DMS153 (cell line): ENCODE results near the gene TNFAIP1.
A peak's percentile ranks its signal among the peaks of the same experiment; 100 is the strongest.

ENCODE experiments used
- DNase-seq: peaks from one replicate; lab custom pipeline; 2025; lab: John Stamatoyannopoulos, UW

TNFAIP1 gene

GRCh38 chr17:28345419-28346198 is 10.0 kb downstream of the TNFAIP1 start:
- DNase-seq = no peak

GRCh38 chr17:28346199-28346580 is 10.6 kb downstream of the TNFAIP1 start:
- no peak for DNase-seq

- no peak for DNase-seq
These were observed 11.2 kb downstream of the TNFAIP1 start for GRCh38 chr17:28346746-28347246.

DNA sequence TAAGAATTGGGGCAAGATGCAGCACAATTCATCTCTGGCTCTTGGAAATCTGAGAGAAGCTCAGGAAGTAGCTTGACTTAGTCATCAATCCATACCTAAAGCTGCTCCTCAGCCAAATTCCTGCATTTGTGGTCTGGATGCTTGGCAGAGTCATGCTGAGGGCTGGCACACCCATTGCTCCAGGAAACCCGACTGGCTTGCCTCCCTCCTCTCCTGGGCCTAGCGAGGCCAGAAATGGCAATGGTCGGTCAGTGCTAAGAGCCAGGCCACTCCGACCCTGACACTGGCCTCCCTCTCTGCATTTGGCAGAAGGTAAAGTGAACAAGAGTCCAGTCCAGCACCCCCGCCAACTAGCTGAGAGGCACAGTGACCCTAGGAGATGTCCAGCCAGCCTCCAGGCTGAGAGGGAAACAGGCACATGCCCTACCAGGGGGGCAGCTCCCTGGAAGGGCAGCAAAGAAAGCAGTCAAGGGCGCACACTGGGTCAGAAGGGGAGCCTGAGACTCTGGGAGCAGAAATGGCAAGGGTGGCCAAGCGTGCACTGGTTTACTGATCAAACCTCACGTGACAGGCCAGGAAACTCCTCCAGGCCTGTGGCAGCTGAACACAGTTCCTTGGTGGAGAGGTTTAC is 11.8 kb downstream of the TNFAIP1 start:
- no peak for DNase-seq

DNA sequence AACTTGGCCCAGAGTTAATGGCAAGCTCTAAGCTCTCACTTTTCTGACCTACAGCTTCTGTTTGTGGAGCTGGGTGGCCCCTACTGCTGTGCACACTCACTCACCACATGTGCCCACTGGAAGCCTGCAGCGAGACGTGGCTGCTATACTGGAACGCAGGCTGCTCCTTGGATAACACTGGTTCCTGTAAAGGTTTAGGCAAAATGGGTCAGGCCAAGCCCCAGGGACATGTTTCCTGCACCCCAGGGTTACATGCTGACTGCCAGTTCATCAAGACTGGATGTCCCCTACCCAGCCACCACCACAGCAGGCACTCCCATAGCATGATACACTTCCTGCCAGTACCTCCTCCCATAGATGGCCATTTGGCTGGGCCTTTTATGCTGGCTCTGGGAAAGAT is 13.4 kb downstream of the TNFAIP1 start:
- DNase-seq = no peak

DNA sequence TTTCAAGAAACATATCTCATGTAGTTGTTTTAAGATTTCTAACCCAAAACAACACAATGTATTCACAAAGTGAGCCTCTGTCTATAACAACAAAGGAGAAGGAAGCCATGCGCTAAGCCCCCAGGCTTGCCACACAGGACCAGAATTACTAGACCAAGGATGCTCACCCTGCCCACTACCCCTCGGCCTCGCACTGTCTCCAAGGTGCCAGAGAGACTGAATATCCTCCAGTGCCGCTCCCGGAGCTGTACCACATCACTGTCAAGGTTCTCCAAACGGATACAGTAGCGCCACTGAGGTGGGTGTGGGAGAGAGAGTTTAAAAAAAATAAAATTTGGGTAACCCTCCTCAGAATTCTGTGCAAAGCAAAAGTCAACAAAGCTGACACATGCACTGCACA is 14.7 kb downstream of the TNFAIP1 start:
- no peak for DNase-seq

- peak; percentile 92 for DNase-seq
These were observed 21.7 kb downstream of the TNFAIP1 start, which contains the start of gene POLDIP2 for GRCh38 chr17:28357061-28357900. Gene POLDIP2, minus strand, starts transcription at chr17:28357527. Its CDS starts 79 bp downstream, at chr17:28357448.

- DNase-seq = no peak
These were observed 22.3 kb downstream of the TNFAIP1 start for GRCh38 chr17:28357901-28358197.

DNA sequence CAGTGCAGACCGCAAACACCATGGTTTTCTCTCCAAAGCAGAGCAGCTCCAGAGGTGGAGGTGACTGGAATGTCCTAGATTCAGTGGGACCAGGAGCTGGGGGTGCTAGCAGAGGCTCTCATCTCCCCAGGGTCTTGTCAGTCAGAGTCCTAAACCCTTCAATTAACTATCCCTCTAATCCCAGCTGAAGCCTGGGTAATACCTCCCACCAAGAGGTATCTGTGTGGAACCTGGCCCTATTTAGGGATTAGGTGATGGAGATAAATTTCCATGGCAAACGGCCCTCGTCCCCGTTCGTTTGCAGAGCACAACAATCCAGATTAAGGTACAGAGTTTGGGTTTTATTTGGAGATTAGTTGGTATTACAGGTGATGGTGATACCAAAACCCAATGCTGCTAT is 27.6 kb downstream of the TNFAIP1 start:
- DNase-seq = no peak

GRCh38 chr17:28363776-28364650 is 28.5 kb downstream of the TNFAIP1 start:
- DNase-seq = no peak

DNA sequence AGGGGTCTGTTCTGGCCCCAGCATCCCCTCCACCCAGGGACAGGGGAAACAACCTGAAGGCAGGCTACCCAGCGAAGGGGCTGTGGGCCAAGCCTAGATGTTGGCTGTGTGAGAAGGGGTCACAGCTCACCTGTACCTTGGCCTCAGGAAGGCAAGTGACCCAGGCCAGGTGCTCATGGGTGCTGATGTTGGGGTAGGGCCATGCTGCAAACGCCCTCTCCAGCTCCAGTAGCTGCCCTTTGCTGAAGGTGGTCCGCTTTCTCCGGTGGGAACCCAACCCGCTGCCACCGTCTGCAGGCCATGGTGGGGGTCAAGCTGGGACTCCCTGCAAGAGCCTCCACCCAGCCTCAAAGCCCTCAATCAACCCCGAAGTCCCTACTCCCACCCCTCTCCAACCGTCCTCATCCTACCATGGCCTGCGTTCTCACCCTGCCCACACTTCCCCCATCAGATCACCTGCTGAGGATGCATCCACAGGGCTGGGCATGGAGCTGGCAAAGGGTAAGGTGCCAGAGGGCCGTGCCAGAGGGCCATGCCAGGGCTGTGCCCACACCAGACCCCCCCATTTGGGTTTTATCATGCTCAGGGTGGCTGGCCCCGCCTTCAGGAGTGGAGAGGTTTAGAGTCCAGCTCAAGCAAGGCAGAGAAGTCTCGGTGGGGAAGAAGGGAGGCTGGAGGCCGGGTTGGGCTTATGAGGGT is 29.3 kb downstream of the TNFAIP1 start, which contains the start of gene SEBOX:
Gene SEBOX (minus strand): TSS at position 535 of the 699 bp plus-strand sequence. CDS start 48 bp downstream, at position 487.
- no peak for DNase-seq

DNA sequence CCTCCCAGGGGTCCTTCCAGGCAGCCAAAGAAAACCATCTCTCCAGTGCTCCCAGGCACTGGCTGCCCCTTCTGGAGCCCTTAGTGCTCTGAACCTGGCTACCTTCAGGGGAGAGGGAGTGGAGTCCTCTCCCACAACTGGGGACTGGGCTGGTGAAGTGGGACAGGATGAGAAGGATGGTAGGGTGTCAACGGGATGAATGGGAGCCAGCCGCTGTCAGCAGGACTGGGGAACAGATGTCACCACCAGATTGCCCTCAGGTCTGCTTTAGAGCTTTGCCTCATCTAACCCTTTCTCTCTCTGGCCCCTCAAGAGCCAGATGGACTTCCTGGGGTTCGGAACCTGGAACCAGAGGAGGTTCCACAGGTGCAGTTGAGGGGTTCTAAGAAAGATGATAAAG is 29.9 kb downstream of the TNFAIP1 start:
- DNase-seq = no peak

DNA sequence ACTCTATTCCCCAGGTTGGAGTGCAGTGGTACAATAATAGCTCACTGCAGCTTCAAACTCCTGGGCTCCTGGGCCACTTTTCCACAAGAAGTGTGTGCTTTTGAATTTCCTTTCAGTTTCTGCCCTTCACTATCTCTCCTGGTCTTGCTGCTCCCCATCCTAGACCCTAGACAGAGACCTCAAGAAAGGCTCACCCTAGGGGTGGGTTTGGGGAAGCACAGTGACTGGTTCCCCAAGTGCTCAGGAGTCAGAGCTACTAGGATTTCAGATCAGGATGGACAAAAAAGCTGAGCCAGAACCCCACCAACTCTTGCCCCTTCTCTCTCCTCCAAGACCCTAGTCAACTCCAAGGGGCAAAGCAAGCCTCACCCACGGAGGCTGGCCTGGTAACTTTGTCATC is 31.0 kb downstream of the TNFAIP1 start:
- DNase-seq = no peak

DNA sequence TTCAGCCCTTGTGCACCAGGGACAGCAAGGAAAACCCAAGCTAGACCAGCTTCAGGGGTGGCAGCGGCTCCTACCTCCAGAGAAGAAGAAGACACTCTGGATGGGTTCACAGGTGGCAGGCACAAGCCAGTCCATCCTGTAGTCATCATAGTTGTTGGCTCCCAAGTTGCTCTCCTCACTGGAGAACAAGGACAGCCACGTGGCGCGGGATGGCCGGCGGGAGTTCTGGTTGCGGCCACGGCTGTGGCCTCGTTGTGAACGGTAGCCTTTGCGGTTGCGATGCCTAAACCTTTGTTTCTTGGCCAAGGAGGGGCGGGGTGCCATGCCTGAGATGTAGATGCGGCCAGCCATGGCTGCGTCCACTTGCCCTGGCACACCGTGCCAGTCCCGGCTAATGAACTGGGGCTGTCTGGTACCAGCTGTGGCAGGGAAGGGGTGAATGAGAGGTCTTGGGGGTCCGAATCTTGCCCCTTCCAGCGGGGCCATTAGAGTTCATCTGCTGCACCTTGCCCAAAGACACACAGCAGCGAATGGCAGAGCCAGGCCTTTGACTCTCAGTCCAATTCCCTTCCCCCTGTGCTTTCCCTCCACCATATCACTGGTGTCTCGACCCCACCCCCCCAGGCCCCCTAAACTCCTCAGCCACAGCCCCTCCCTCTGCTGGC is 32.2 kb downstream of the TNFAIP1 start:
- no peak for DNase-seq

GRCh38 chr17:28368306-28368831 is 32.8 kb downstream of the TNFAIP1 start:
- no peak for DNase-seq

- DNase-seq = no peak
These were observed 33.5 kb downstream of the TNFAIP1 start for GRCh38 chr17:28368915-28369683.

DNA sequence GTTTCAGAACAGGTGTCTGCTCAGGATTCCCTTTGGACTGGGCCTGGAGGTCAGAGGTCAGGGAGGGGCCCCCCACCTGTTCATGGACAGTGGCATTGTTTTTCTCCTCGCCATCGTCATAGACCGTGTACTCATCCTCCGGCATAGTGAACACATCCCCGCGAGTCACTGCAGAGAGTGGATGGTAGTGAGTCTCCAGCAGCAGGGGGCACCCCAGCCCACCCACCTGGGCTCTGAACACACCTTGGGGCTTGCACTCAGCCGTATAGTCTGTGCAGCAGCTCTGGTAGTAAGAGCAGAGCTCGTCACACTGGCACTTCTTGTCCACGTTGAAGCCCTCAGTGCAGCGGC is 34.1 kb downstream of the TNFAIP1 start:
- DNase-seq = no peak

DNA sequence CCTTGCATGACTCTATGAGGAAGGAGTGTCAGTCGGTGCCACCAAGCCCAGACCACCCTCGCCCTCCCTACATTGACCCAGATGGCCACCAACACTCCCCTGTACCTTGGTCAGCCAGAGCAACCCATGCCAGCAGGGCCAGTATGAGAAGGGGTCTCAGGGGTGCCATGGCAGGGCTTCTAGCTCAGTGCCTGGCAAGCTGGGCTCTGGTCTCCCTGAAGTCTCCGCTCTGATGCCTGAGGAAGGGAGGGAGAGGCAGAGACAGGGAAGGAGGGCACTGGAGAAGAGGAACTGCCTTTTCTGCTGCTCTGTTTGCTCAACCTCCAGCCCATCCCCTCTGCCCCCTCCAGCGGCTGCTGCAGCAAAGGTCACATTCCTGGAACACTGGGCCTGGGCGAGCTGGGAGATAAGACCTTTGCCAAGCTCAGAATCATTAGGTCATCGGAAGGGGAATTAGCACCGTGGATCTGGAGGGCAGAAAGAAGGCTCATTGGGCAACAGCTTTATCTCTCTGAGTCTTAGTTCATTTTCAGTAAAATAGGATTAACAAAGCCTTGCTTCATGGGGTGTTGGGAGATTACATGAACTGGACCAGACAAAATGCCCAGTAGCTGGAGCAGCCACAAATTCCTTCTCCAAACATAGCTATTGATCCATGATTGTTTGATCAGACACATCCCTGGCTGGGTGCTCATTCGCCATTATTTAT is 34.6 kb downstream of the TNFAIP1 start, which contains the start of gene VTN:
Gene VTN (minus strand): TSS at position 273 of the 709 bp plus-strand sequence. CDS start 104 bp downstream, at position 169.
- DNase-seq = peak; percentile 44

- DNase-seq = no peak
These were observed 35.2 kb downstream of the TNFAIP1 start for GRCh38 chr17:28370744-28371103.
